Measurements from ENCODE around the gene BFSP1. TPM values are rescaled to one million over a fixed set of nuclear protein-coding genes. Genes with fewer than 3 reads are reported as not detected.

Gene BFSP1
- total and polyA plus RNA-seq, 2 of the 8 experiments (the other 6 are each of a cell fraction or from before 2014, with no cell fraction given): 1.5 to 2.5 TPM

- peak overlapping the region; percentile 40; the same call in 1 of the 2 replicates for H2BK12ac ChIP-seq (ENCODE audit: low read depth, low read length)
- no peaks in the 10 kb centered on the region for H3K23me2 ChIP-seq (ENCODE audit: low read depth, low read length)
- H3K14ac ChIP-seq (ENCODE audit: insufficient read length): no peak overlapping the region
- H2AFZ ChIP-seq (ENCODE audit: low read length): no peak overlapping the region
- no peak overlapping the region for H2BK5ac ChIP-seq (ENCODE audit: low read depth, low read length)
- H3K4me1 ChIP-seq (replicated peaks in 1 of 4; ENCODE audit: control insufficient read depth in 3 of 4, insufficient read depth in 4 of 4, low read length in 3 of 4): no peaks in the 10 kb centered on the region; a peak in 1 of 7 replicates
- FAIRE-seq (no peak), DNase-seq (ENCODE audit: low read depth in 1 of 2, low spot score in 2 of 2) (no peak)
- CTCF ChIA-PET (ENCODE audit: partially characterized antibody): interaction anchor here (0.9 to 1.2 kb wide), 3 partner anchors 10 to 23 kb away, joined by 3 to 4 read pairs (median 3); no protein-coding TSS in a partner anchor
- no peak overlapping the region for H2AK5ac ChIP-seq (ENCODE audit: low read depth, low read length)
- H3K36me3 ChIP-seq (ENCODE audit: control insufficient read depth in 2 of 4, insufficient read depth in 4 of 4, low read length in 3 of 4): no peaks in the 10 kb centered on the region
- H4K8ac ChIP-seq (ENCODE audit: extremely low read depth, insufficient read depth, low read length): peak overlapping the region; percentile 45
- H3K18ac ChIP-seq (ENCODE audit: extremely low read depth, low read length): no peak overlapping the region
- no peak overlapping the region for H2BK20ac ChIP-seq (ENCODE audit: low read length)
- no peak overlapping the region for H2BK15ac ChIP-seq (ENCODE audit: low read length)
- H3K9ac ChIP-seq (replicated peaks in 1 of 4; ENCODE audit: extremely low read depth in 1 of 4, low read depth in 3 of 4, low read length in 3 of 4): no peak overlapping the region
- H3K79me2 ChIP-seq (ENCODE audit: control insufficient read depth in 1 of 2, insufficient read depth in 2 of 2, low read length in 2 of 2): no peaks in the 10 kb centered on the region
- H4K5ac ChIP-seq (ENCODE audit: insufficient read length, low read depth, low read length): no peak overlapping the region
- no peaks in the 10 kb centered on the region for H3K9me3 ChIP-seq (ENCODE audit: insufficient read depth in 2 of 2, low read depth in 1 of 2, low read length in 1 of 2)
- H3K79me1 ChIP-seq (ENCODE audit: low read depth, low read length): no peaks in the 10 kb centered on the region
- WGBS, 2 experiments (ENCODE audit: extremely low coverage in 1 of 2, insufficient coverage in 1 of 2, insufficient read length in 1 of 2, insufficient replicate concordance in 2 of 2, low coverage in 1 of 2, low lambda C conversion rate in 2 of 2, missing lambda C conversion rate in 1 of 2): 92% methylated on average over 22 of the region's 22 CpGs; no CpG with 5 or more reads in 1 of the 2 experiments
- H3K4ac ChIP-seq (replicated peaks; ENCODE audit: insufficient read length, low read depth, low read length): no peak overlapping the region
- no peak overlapping the region for H4K91ac ChIP-seq (replicated peaks; ENCODE audit: insufficient read length, low read length)
- H3K23ac ChIP-seq (ENCODE audit: insufficient read length): no peak overlapping the region
- H4K20me1 ChIP-seq (replicated peaks in 1 of 2; ENCODE audit: control insufficient read depth in 1 of 2, insufficient read depth in 2 of 2, low read length in 2 of 2): no peaks in the 10 kb centered on the region
- H2BK120ac ChIP-seq (replicated peaks; ENCODE audit: low read depth, low read length): no peak overlapping the region
- no peak overlapping the region for H3K4me2 ChIP-seq (ENCODE audit: insufficient read depth in 1 of 2, low read depth in 2 of 2, low read length in 2 of 2)
- no peaks in the 10 kb centered on the region for H3K27me3 ChIP-seq (replicated peaks in 1 of 4; ENCODE audit: control insufficient read depth in 3 of 4, extremely low read depth in 1 of 4, insufficient read depth in 3 of 4, low read length in 3 of 4)
- no peak overlapping the region for H3K4me3 ChIP-seq (ENCODE audit: extremely low read depth in 1 of 4, insufficient read depth in 2 of 4, low read depth in 3 of 4, low read length in 4 of 4)
- POLR2A ChIA-PET (ENCODE audit: partially characterized antibody): no interaction called here
- H3K27ac ChIP-seq (ENCODE audit: low read depth, low read length): no peak overlapping the region
- H3K56ac ChIP-seq (replicated peaks; ENCODE audit: insufficient read length, low read depth, low read length): no peak overlapping the region
- TF ChIP-seq TAF7 (optimal IDR thresholded peaks at IDR 0.05; ENCODE audit: borderline replicate concordance, low read depth, low read length) (no peak), EGR1 (IDR thresholded peaks at IDR 0.05; ENCODE audit: borderline replicate concordance, low read depth, low read length) (no peak), RFX5 (IDR thresholded peaks at IDR 0.05; ENCODE audit: borderline replicate concordance, low read depth, low read length) (no peak), JUN (IDR thresholded peaks at IDR 0.05; ENCODE audit: low read depth, low read length) (no peak), SRF (IDR thresholded peaks at IDR 0.05; ENCODE audit: low read depth, low read length) (no peak), BCL11A (IDR thresholded peaks at IDR 0.05; ENCODE audit: low read depth in 2 of 2, low read length in 2 of 2) (no peak), SIX5 (IDR thresholded peaks at IDR 0.05; ENCODE audit: low read depth, low read length) (no peak), ASH2L (IDR thresholded peaks at IDR 0.05; ENCODE audit: low read length) (no peak), SAP30 (IDR thresholded peaks at IDR 0.05; ENCODE audit: insufficient read depth, insufficient replicate concordance, low read length) (no peak), EP300 (IDR thresholded peaks at IDR 0.05; ENCODE audit: borderline replicate concordance in 1 of 2, low read depth in 2 of 2, low read length in 2 of 2) (no peak), SP2 (IDR thresholded peaks at IDR 0.05; ENCODE audit: low read length) (no peak), BRCA1 (IDR thresholded peaks at IDR 0.05; ENCODE audit: low read depth, low read length) (no peak), MAFK (IDR thresholded peaks at IDR 0.05; ENCODE audit: low read depth, low read length) (no peak), RXRA (IDR thresholded peaks at IDR 0.05; ENCODE audit: insufficient read depth, low read depth, low read length) (no peak), FOSL1 (IDR thresholded peaks at IDR 0.05; ENCODE audit: insufficient read depth, low read depth, low read length) (no peak)
Observed at GRCh38 chr20:17453592-17453991, 77.6 kb downstream of the BFSP1 start.
